GM21390 (cell line): ENCODE data around the gene POLDIP3.

Experiments used
- ATAC-seq: cut with Tn5 transposase; IDR thresholded peaks from one replicate; pipeline ENCODE4 v1.9.1; 2021; ENCODE audit not compliant: unreplicated experiment

POLDIP3 gene

GRCh38 chr22:42642806-42643633 is 28.3 kb upstream of the POLDIP3 start:
- no peak for ATAC-seq

DNA sequence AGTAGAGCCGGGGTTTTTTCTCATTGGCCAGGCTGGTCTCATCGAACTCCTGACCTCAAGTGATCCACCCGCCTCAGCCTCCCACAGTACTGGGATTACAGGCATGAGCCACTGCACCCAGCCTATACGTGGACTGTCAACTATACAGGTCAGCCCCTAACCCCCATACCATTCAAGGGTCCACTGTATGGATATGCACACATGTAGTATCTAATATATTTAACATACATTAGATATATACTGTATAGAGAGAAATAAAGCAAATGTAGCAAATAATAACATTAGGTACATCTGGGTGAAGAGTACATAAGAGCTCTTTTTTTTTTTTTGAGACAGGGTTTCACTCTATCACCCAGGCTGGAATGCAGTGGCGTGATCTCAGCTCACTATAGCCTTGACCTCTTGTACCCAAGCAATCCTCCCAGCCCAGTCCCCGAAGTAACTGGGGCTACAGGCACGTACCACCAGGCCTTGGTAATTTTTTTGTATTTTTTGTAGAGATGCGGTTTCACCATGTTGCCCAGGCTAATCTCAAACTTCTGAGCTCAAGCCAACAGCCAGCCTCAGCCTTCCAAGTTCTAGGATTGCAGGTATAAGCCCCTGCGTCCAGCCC is 27.2 kb upstream of the POLDIP3 start:
- ATAC-seq: no peak

DNA sequence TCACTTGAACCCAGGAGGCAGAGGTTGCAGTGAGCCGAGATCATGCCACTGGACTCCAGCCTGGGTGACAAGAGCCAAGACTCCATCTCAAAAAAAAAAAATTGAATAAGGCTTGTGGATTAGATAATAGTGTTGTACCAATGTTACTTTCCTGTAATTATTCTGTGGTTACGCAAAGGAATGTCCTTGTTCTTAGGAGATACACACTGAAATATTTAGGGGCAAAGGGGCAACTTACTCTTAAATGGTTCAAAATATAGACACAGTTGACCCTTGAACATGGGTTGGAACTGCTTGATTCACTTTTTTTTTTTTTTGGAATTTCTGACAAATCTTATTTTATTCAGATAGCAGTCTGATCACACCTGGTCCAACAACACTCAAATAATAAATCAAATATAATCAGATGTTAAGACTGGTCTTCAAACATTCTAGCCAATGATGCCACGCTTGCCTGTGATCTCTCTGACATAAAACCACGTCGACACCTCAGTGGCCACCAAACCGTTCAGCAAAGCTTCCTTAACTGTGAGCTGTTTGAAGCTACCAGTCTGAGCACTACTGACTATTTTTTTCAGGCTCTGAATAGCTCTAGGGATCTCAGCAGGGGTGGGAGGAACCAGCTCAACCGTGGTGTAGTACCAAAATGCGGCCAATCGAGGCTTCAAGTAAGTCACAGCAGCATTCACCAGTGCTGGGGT is 25.0 kb upstream of the POLDIP3 start:
- no peak for ATAC-seq

DNA sequence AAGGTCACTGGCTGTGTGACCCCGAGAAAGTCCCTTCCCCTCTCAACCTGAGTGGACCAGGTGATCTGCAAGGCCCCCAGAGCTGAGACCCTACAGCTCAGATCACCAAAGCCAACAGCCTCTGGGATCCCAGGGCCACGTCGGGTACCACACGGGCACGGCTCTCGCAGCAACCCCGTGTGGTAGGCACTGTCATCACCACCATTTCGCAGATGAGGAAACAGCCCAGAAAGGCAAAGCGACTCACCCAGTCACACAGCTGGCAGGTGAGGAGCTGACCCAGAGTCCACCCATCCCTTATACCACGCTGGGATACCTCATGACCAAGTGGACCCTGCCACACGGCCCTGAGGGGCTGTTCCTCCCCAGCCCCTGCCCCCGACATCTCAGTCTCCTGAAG is 22.9 kb upstream of the POLDIP3 start:
- ATAC-seq: no peak

GRCh38 chr22:42636506-42636905 is 21.8 kb upstream of the POLDIP3 start:
- no peak for ATAC-seq

DNA sequence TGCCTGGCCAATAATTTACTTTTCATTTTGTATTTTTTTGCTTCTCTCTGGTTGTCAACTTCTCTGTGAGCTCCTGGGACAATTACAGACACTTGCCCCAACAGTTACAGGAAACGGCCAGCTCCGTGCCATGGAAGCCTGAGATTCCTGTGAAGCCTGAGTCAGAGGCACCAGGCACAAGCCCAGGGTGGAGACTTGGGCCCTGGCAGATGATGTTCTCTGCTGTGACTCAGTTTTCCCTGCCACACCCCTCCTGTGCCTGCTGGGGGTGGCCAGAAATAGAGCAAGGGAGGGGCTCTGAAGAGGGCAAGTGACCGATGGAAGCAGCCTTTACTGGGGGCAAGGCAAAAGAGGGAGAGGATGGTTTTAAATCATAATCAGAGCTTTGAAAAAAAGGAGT is 20.8 kb upstream of the POLDIP3 start:
- no peak for ATAC-seq

DNA sequence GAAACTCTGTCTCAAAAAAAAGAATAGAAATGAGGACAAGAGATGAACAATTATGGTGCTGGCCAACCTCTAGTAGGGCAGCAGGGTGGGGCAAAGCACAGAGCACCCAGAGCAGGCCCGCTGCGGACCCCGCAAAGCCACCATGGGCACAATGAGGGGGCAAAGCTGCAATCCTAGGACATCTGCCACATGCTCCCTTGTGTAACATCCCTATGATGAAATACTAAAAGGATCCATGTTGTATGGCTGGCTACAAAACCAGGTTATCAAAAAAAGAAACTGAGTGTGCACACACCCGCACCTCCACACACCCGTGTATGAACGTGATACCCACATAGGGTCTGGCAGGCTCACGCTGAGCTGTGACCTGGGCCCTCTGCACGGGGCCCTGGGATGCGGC is 18.3 kb upstream of the POLDIP3 start:
- ATAC-seq: no peak

GRCh38 chr22:42632096-42632495 is 17.4 kb upstream of the POLDIP3 start:
- ATAC-seq: no peak

DNA sequence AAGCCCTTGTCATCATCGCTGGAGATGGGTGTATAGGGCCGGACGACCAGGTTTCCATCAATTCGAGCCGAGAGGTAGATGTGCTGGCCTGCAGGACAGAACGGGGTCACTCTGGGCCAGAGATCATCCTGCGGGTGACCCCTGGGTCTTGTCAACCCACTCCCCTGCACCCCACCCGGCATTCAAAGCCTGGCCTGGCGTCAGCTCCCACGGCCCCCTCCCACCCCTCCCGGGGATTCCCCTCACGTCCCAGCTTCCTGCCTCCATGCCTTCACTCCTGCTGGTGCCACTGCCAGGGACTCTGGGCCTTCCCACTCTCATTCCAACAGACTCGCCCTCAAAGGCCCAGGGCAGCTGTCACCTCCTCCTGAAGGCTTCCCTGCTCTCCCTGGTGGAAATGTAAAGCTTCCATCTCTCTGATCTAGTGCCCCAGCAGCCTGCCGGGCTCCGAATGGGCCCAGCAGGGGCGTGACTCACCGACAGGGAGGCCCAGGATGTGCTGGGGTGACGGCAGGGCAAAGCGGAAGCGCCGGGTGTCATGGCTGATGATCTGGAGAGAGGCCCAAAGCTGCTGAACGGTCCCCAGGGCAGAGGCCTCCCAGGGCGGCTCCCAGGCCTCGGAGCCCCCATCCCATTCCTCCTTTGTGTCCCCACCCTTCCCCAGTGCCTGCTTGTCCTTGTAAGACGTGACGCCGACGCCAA is 16.4 kb upstream of the POLDIP3 start:
- ATAC-seq: no peak

GRCh38 chr22:42630211-42630610 is 15.5 kb upstream of the POLDIP3 start:
- no peak for ATAC-seq

DNA sequence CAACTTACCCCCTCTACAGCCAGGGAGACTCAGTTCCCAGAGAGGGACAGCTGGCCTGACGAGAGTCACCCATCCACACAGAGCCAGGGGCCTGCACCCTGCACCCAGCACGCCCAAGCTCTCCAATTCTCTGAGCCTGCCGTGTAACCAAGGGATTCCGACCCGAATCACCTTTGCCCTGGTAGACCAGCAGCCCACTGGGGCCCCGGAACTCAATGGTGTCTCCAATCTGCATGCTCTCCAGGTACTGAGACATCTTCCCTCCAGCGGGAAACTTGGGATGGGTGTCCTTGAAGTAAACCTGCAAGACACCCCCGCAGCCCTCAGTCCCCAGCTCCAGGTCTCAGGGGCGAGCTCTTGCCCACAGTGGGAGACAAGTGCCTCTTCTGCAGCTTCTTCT is 13.3 kb upstream of the POLDIP3 start:
- no peak for ATAC-seq

DNA sequence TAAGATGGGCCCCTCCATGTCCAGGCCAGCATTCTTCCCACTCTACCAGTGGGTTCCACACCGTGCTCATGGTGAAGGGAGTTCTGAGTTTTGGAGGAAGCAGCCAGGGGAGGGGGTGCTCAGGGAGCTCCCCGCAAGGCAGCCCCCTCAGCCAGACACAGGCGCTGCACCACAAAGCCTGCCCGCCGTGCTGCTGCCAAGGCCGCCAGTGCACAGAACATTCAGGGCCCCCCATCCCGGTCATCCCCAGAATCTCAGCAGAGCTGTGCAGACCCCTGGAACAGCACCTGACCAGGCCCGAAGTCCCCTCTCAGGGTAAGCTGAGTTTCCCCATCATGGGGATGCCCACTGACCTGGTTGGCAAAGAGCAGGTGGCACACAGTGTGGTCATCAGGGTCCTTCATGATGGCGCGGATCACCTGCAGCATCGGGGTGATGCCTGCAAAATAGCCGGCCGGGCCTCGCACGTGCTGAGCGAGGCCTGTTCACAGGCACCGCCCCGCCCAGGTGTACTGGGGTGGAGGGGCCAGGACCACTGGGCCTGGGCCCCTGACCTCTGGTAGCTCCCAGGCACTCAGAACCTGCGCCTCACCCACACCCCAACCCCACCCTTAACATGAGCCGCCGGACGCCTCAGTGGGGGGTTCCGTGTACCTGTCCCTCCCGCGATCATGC is 12.4 kb upstream of the POLDIP3 start:
- ATAC-seq: no peak

DNA sequence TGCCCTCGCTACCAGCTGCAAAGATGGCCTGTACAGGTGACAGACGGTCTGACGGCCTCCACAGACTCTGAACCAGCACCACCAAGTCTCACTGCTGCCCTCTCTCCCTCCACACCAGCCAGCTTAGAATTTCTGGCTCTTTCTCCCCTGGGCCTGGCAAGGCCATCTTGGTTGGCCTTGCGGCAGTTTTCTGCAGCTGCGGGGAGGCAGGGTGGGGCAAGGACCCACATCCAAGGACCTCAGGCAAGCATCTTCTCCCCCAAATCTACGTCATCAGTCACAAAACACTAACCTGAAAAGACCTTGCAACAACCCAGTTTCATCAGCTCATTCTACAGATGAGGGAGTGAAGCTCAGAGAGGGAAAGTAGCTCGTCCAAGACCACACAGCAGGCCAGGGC is 11.7 kb upstream of the POLDIP3 start:
- ATAC-seq: no peak

DNA sequence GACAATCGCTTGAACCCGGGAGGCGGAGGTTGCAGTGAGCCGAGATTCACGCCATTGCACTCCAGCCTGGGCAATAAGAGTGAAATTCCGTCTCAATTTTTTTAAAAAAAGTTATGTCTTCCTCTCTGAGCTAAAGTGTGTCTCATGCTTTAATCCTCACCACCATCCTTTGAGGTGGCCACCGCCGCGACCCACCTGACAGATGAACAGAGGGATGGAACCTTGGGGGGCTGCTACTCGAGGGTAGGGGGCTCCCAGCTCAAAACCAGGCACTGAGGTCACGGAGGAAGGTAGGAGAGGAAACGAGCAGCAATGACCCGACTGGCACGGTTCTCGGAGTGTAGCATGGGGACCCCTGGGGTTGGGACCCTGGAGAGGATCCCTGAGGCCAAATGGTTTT is 10.7 kb upstream of the POLDIP3 start:
- ATAC-seq: no peak

DNA sequence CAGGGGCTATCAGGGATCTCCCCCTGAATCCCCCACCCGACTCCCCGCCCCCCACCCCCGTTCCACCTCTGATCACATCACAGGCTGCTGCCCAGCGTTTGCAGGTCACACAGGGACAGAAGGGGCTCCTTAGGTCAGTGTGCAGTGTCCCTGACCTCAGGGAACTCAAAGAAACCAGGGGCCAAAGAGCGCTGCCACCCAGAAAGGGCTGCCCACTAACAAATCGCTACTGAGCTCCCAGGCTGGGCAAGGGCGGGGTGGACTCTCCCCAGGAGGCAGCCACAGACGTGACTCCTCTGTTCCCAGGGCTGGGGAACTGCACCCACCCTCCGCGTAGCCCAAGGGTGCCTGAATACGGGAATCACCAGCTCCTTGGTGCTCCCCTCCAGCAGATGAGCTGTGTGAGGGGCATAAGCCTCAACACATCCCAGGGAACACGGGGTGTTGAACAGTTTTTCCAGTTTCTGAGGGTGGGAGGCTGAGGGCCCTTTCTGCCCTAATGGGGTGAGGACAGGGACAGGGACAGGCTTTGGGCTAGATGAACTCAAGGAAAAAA is 9.9 kb upstream of the POLDIP3 start:
- ATAC-seq: no peak

DNA sequence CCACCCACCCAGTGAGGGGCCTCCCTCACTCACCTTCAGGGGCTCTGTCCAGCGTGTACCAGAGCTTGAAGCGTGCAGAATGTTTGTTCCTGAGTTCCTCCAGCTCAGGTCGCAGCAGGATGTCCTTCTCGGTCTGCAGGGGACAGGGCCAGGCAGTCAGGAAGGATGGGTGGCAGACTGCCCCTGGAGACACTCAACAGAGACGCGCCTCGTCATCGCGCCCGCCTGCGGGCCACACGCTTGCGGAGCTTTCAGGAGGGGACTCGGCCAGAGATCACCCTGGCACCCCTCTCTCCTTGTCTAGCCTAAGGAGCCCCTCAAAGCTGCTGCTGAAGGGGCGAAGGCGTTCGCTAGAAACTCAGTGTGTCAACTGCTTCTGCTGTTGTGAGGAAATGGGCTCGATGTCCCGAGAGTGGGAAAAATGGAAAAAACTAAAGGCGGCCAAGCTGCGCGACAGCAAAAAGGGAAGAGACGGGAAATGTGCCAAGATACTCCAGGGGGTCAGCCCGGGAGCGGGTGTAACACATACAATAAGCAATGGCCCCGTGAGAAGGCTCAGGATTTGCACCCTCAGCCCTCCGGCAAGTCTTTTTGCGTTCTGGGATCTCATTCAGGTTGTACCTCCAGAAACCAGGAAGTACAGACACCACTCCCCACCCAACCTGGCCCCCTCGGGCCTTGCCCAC is 9.2 kb upstream of the POLDIP3 start:
- ATAC-seq: no peak

DNA sequence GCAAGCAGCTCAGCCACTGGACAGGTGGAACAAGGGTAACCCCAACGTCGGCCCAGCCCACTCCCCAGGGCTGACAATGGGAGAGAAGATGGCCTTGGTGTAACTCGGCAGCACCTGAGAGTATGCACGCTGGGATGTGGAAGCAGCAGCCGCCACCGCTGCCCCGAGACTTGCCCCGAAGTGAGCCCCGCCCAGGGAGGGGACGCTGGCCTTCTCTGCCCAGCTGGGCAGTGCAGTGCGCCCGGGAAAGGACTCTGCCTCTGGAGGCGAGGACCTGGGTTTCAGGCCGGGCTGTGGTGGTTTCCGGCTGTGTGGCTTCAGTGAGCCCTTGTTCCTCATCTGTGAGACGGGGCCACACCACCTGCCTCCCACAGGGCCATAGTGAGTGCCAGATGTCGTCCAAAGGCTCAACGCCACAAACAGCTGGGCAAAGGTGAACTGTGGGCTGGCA is 8.6 kb upstream of the POLDIP3 start:
- ATAC-seq: no peak

DNA sequence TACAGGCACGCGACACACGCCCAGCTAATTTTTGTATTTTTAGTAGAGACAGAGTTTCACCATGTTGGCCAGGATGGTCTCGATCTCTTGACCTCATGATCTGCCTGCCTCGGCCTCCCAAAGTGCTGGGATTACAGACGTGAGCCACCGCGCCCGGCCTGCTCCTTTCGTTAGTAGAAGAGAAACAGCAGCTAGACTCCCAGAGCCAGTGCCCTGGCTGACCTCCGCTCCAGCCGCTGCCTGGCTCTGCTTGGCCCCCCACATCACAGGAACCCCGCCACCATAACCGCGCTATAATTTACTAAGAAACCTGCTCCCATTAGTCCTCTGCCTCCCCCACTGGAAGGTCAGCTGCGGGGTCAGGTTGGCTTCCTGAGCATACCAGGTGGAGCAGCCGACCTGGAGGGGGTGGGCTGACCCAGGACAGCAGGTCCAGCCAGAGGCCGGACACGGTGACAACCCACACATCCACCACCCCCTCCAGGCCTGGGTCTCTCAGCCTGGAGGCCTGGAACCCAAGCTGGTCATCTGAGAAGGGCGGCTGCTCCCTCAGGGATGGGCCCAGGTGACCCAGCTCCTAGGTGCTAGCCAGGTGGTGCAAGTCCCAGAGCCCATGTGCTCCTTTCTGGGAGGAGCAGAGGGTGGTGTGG is 7.5 kb upstream of the POLDIP3 start:
- ATAC-seq: no peak

- no peak for ATAC-seq
These were observed 6.9 kb upstream of the POLDIP3 start for GRCh38 chr22:42621505-42622002.
